HCT116 (cell line): ENCODE results near the gene TRIM68. TPM values are rescaled to one million over a fixed set of nuclear protein-coding genes. Genes with fewer than 3 reads are reported as not detected.

Experiments used
- ATAC-seq: fragments of 200-7000 bp; cut with Tn5 transposase; 2 replicates; pipeline ENCODE4 v1.9.1; 2020; ENCODE audit warnings: mild to moderate bottlenecking, moderate library complexity
- BruUV-seq: library from RNA; stranded (reverse); fragments of 400-500 nt; replicated peaks from 2 replicates; lab custom pipeline; 2021; lab: Mats Ljungman, UMichigan
- CTCF ChIA-PET: fragments of 300-600 bp; sonication (Branson Sonifier 250); formaldehyde crosslinking; loops from one replicate; lab custom pipeline; 2021; ENCODE audit warnings: antibody characterized with exemption; lab: Charles Lee
- POLR2A ChIA-PET: fragments of 300-600, 350-600 bp; sonication (Branson Sonifier 250); formaldehyde crosslinking; loops from one replicate; lab custom pipeline; 2021; ENCODE audit warnings: antibody characterized with exemption; lab: Charles Lee
- RAD21 ChIA-PET, 2 experiments: fragments of 300-600 bp; sonication (Branson Sonifier 250); formaldehyde crosslinking; loops; one replicate each; lab custom pipeline; 2023; ENCODE audit warnings: low total read pairs in 2 of 2; ENCODE audit not compliant: uncharacterized antibody in 2 of 2, unreplicated experiment in 2 of 2, low non-redundant PET in 1 of 2; lab: Charles Lee
- DNase-seq: peaks from one replicate; pipeline ENCODE4 v3.0.0-alpha.2; 2010; ENCODE audit warnings: low read depth, low spot score
- H2AFZ ChIP-seq: fragments of 200-600 bp; shearing (Covaris generic), sonication (generic); 2 replicates; pipeline ENCODE4 v1.6.1; 2017; ENCODE audit warnings: low read depth, mixed run types, mixed read lengths, antibody characterized with exemption, low read length; ENCODE audit not compliant: poor library complexity, severe bottlenecking
- H3K27ac ChIP-seq: 2 replicates; pipeline ENCODE4 v1.5.1; 2012; ENCODE audit warnings: low read depth, low read length
- H3K27me3 ChIP-seq: fragments of 200-600 bp; sonication (generic); 2 replicates; pipeline ENCODE4 v1.6.1; 2016; ENCODE audit warnings: mixed run types, low read length, mixed read lengths; ENCODE audit not compliant: insufficient read depth
- H3K36me3 ChIP-seq, 2 experiments: fragments of 200-500 bp in 1 of 2; fragments of 200-600 bp in 1 of 2; sonication (Bioruptor generic) in 1 of 2; sonication (generic) in 1 of 2; 2 replicates each; pipeline versions ENCODE4 v1.5.1 to v1.6.1; 2014 to 2016; ENCODE audit warnings: low read length in 2 of 2, inconsistent platforms in 1 of 2, mixed read lengths in 1 of 2, mixed run types in 1 of 2; ENCODE audit not compliant: insufficient read depth in 2 of 2, control insufficient read depth in 1 of 2
- H3K4me1 ChIP-seq, 2 experiments: fragments of 200-600 bp in 1 of 2; sonication (generic) in 1 of 2; 2 replicates each; pipeline versions ENCODE4 v1.5.1 to v1.6.1; 2012 to 2017; ENCODE audit warnings: low read length in 2 of 2, inconsistent platforms in 1 of 2, mild to moderate bottlenecking in 1 of 2, mixed read lengths in 1 of 2, mixed run types in 1 of 2, moderate library complexity in 1 of 2; ENCODE audit not compliant: insufficient read depth in 2 of 2, control insufficient read depth in 1 of 2
- H3K4me2 ChIP-seq: fragments of 200-600 bp; sonication (generic); 2 replicates; pipeline ENCODE4 v1.6.1; 2017; ENCODE audit warnings: mixed run types, low read length, mixed read lengths
- H3K4me3 ChIP-seq, 2 experiments: fragments of 200-600 bp in 1 of 2; sonication (generic) in 1 of 2; replicated peaks in 1 of 2; 2 replicates each; pipeline ENCODE4 v1.5.1; 2011 to 2016; ENCODE audit warnings: low read length in 2 of 2, control low read depth in 1 of 2, low read depth in 1 of 2, mild to moderate bottlenecking in 1 of 2, mixed read lengths in 1 of 2, mixed run types in 1 of 2
- H3K79me2 ChIP-seq: fragments of 200-600 bp; sonication (generic); 2 replicates; pipeline ENCODE4 v1.6.1; 2017; ENCODE audit warnings: mild to moderate bottlenecking, mixed run types, low read length, moderate library complexity, mixed read lengths; ENCODE audit not compliant: insufficient read depth
- H3K9ac ChIP-seq: fragments of 200-600 bp; sonication (generic); 2 replicates; pipeline ENCODE4 v1.6.1; 2016; ENCODE audit warnings: low read length, mixed read lengths
- H3K9me2 ChIP-seq: fragments of 200-600 bp; sonication (generic), shearing (Covaris generic); 2 replicates; pipeline ENCODE4 v1.6.1; 2017; ENCODE audit warnings: mixed run types, mild to moderate bottlenecking, moderate library complexity; ENCODE audit not compliant: insufficient read depth
- H3K9me3 ChIP-seq, 2 experiments: fragments of 200-500 bp in 1 of 2; fragments of 200-600 bp in 1 of 2; sonication (Bioruptor generic) in 1 of 2; sonication (generic) in 1 of 2; 2 replicates each; pipeline ENCODE4 v1.6.1; 2014 to 2017; ENCODE audit warnings: low read length in 2 of 2, mixed read lengths in 2 of 2, inconsistent platforms in 1 of 2, low read depth in 1 of 2, mild to moderate bottlenecking in 1 of 2, mixed run types in 1 of 2, moderate library complexity in 1 of 2; ENCODE audit not compliant: control insufficient read depth in 1 of 2, insufficient read depth in 1 of 2
- H4K20me1 ChIP-seq: fragments of 200-600 bp; sonication (generic), shearing (Covaris generic); 2 replicates; pipeline ENCODE4 v1.6.1; 2017; ENCODE audit warnings: mixed run types, mild to moderate bottlenecking, moderate library complexity; ENCODE audit not compliant: insufficient read depth
- CEBPB ChIP-seq: IDR thresholded peaks from 2 replicates; pipeline ENCODE4 v1.6.1; 2012; ENCODE audit warnings: low read depth
- EGR1 ChIP-seq: IDR thresholded peaks from 2 replicates; pipeline ENCODE4 v1.6.1; 2012; ENCODE audit warnings: low read depth
- ELF1 ChIP-seq: IDR thresholded peaks from 2 replicates; pipeline ENCODE4 v1.6.1; 2012; ENCODE audit warnings: low read depth, borderline replicate concordance
- EZH2 ChIP-seq: fragments of 200-600 bp; sonication (generic); IDR thresholded peaks from 2 replicates; pipeline ENCODE4 v1.6.1; 2017; ENCODE audit warnings: antibody characterized with exemption, mixed run types
- JUND ChIP-seq: IDR thresholded peaks from 2 replicates; pipeline ENCODE4 v1.6.1; 2012
- POLR2AphosphoS5 ChIP-seq: IDR thresholded peaks from 2 replicates; pipeline ENCODE4 v1.6.1; 2011; ENCODE audit warnings: mild to moderate bottlenecking, low read depth, low read length, moderate library complexity
- SP1 ChIP-seq: IDR thresholded peaks from 2 replicates; pipeline ENCODE4 v1.6.1; 2012; ENCODE audit warnings: low read depth
- SRF ChIP-seq: IDR thresholded peaks from 2 replicates; pipeline ENCODE4 v1.6.1; 2012; ENCODE audit warnings: low read depth
- TCF7L2 ChIP-seq: IDR thresholded peaks from 2 replicates; pipeline ENCODE4 v1.7.0; 2011; ENCODE audit warnings: borderline replicate concordance, inconsistent platforms; ENCODE audit not compliant: insufficient read depth, insufficient read length; ENCODE audit errors: extremely low read depth
- ZNF274 ChIP-seq: fragments of 200-500 bp; sonication (Bioruptor generic); IDR thresholded peaks from 2 replicates; pipeline ENCODE4 v1.6.1; 2014; ENCODE audit warnings: mild to moderate bottlenecking, low read depth, low read length, inconsistent platforms
- intact Hi-C: fragments of 100-400 bp; cut with micrococcal nuclease; formaldehyde crosslinking; loops from 2 replicates; pipeline ENCODE4 v1.10.0; 2022
- total RNA-seq: library from RNA; stranded (reverse); gene quantifications from one replicate; pipeline ENCODE4 v1.2.1, GENCODE V29; 2021; ENCODE audit not compliant: unreplicated experiment
- TF ChIP-seq, protein P1 (sequence below), 3 experiments: fragments of 200-600 bp in 1 of 3; sonication (generic) in 1 of 3; IDR thresholded peaks in 2 of 3; conservative IDR thresholded peaks in 1 of 3; 2 replicates each; pipeline ENCODE4 v1.5.1; 2012 to 2017; ENCODE audit warnings: low read depth in 2 of 3, low read length in 2 of 3, antibody characterized with exemption in 1 of 3, borderline replicate concordance in 1 of 3, control low read depth in 1 of 3, mild to moderate bottlenecking in 1 of 3, mixed read lengths in 1 of 3, mixed run types in 1 of 3, moderate library complexity in 1 of 3; ENCODE audit not compliant: insufficient read depth in 1 of 3
- TF ChIP-seq, protein P2 (sequence below): IDR thresholded peaks from 2 replicates; pipeline ENCODE4 v1.6.1; 2012

Gene TRIM68
- total RNA-seq, 1 experiment from 2014 or later: 8.3 TPM

DNA sequence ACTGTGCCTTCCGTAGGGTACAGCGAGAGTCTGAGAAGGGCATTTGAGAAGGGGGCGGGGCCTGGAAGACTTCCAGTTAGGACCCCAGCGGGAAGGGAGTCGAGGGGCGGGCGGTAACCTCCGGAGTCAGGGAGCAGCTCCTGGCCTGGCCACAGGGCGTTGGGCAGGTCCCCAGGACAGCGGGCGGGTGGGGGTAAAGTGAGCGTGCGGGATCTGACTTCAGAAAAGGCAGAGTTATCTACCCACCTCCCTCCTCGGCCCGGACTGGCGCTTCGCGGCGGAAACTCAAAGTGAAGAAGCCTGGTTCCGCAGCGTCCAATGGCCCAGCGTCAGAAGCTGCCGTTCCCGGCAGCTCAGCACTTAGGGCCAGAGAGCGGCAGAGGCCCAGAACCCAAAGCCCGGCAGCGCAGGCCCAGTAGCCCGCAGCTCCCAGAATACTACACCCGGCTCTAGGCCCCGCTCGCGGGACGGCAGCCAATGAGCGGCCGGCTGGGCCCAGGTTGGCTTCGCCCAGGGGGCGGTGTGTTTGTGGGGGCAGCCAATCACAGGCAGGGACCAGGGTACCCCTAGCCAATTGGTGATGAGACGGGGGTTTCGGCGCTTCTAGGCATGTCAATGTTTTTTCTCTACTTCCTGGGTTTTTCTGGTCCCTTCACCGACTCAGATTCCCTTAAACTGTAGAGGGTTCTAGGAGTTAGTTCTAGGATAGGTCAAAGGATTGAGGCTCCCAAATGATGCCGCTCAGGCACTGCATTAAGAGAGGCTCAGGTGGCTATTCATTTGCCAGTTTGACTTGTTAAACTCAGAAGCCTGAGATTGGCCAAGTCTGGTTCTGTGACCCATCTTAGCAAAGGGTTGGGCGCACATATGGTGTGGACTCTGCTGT lies at the start of gene TRIM68 (continued):
- TF ChIP-seq, protein P1, sequence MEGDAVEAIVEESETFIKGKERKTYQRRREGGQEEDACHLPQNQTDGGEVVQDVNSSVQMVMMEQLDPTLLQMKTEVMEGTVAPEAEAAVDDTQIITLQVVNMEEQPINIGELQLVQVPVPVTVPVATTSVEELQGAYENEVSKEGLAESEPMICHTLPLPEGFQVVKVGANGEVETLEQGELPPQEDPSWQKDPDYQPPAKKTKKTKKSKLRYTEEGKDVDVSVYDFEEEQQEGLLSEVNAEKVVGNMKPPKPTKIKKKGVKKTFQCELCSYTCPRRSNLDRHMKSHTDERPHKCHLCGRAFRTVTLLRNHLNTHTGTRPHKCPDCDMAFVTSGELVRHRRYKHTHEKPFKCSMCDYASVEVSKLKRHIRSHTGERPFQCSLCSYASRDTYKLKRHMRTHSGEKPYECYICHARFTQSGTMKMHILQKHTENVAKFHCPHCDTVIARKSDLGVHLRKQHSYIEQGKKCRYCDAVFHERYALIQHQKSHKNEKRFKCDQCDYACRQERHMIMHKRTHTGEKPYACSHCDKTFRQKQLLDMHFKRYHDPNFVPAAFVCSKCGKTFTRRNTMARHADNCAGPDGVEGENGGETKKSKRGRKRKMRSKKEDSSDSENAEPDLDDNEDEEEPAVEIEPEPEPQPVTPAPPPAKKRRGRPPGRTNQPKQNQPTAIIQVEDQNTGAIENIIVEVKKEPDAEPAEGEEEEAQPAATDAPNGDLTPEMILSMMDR (IDR thresholded peaks at IDR 0.05 in 2 of 3, conservative IDR thresholded peaks at IDR 0.05 in 1 of 3; ENCODE audit: borderline replicate concordance in 1 of 3, insufficient read depth in 1 of 3, low read depth in 2 of 3, low read length in 2 of 3): no peak
- TF ChIP-seq ZNF274: no peak
- TF ChIP-seq SRF: no peak
- TF ChIP-seq, protein P2, sequence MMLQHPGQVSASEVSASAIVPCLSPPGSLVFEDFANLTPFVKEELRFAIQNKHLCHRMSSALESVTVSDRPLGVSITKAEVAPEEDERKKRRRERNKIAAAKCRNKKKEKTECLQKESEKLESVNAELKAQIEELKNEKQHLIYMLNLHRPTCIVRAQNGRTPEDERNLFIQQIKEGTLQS: no peak
- TF ChIP-seq CEBPB: no peak

DNA sequence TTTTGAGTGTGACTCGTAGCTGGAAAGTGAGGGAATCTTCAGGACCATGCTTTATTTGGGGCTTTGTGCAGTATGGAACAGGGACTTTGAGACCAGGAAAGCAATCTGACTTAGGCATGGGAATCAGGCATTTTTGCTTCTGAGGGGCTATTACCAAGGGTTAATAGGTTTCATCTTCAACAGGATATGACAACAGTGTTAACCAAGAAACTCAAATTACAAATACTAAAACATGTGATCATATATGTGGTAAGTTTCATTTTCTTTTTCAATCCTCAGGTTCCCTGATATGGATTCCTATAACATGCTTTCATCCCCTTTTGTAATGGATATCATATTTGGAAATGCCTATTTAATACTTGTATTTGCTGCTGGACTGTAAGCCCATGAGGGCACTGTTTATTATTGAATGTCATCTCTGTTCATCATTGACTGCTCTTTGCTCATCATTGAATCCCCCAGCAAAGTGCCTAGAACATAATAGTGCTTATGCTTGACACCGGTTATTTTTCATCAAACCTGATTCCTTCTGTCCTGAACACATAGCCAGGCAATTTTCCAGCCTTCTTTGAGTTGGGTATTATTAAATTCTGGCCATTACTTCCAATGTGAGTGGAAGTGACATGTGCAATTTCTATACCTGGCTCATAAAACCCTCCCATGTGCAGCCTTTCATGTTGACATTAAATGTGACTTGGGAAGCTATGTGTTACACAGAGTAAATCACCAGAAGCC lies 46.8 kb upstream of the TRIM68 start:
- no peak for ATAC-seq
- H3K4me2 ChIP-seq: no peak overlapping the region
- H4K20me1 ChIP-seq: no peaks in the 10 kb centered on the region
- no peaks in the 10 kb centered on the region for H3K79me2 ChIP-seq
- no peak overlapping the region for H2AFZ ChIP-seq
- H3K4me1 ChIP-seq: no peaks in the 10 kb centered on the region
- no peaks in the 10 kb centered on the region for H3K9me3 ChIP-seq
- intact Hi-C loops: no loop called here
- no TSS peak for BruUV-seq
- ChIA-PET POLR2A (no interaction called here), CTCF (no interaction called here), RAD21 (no interaction called here)
- no peak for TF ChIP-seq SP1
- no peak for TF ChIP-seq EGR1
- no peak for TF ChIP-seq JUND
- TF ChIP-seq POLR2AphosphoS5: no peak
- no peak for TF ChIP-seq TCF7L2
- no peak for TF ChIP-seq EZH2
- TF ChIP-seq ZNF274: no peak
- TF ChIP-seq ELF1: no peak
- DNase-seq: no peak
- H3K36me3 ChIP-seq: no peaks in the 10 kb centered on the region
- H3K9ac ChIP-seq: no peak overlapping the region
- peaks cover 58% of the 10 kb centered on the region for H3K27me3 ChIP-seq
- no peak overlapping the region for H3K27ac ChIP-seq
- H3K9me2 ChIP-seq: no peaks in the 10 kb centered on the region
- no peak overlapping the region for H3K4me3 ChIP-seq
